Lower leg skin (tissue), 4 donors: Measurements from ENCODE around the gene LPA. TPM values are rescaled to one million over a fixed set of nuclear protein-coding genes. Genes with fewer than 3 reads are reported as not detected.
"Not testable (repeated sequence)": the region's sequence is repeated elsewhere in the genome, so short reads cannot be mapped to it uniquely, and the experiment has no call there.

ENCODE experiments used
- DNase-seq, 2 donors: peaks; one replicate each; pipeline ENCODE4 v3.0.0-alpha.2; 2019; ENCODE audit warnings: low spot score in 2 of 2
- H3K4me3 ChIP-seq: fragments of 200-600 bp; sonication (generic); 2 replicates; pipeline ENCODE4 v1.5.1; 2017; ENCODE audit warnings: mild to moderate bottlenecking, low read depth; ENCODE audit not compliant: poor library complexity, severe bottlenecking
- POLR2A ChIP-seq, 2 donors: fragments of 450-650 bp; IDR thresholded peaks; one replicate each; pipeline ENCODE4 v1.6.1; 2016 to 2017; ENCODE audit warnings: antibody characterized with exemption in 2 of 2, mild to moderate bottlenecking in 1 of 2, moderate library complexity in 1 of 2
- WGBS, 2 donors: methylation state at CpG; one replicate each; pipeline ENCODE4 v1.1.5; 2018; 5-methylcytosine and 5-hydroxymethylcytosine counted together
- intact Hi-C: fragments of 100-400 bp; cut with DNase I; formaldehyde crosslinking; loops from one replicate; pipeline ENCODE4 v1.15.0; 2023; ENCODE audit warnings: low total_unique reads
- total RNA-seq, 4 donors: library from RNA; depleted of rRNA; stranded (reverse); fragments of >200 nt; gene quantifications; one replicate each; pipeline ENCODE4 v1.1.0, GENCODE V29; 2016
- TF ChIP-seq, protein P1 (sequence below), 3 donors: fragments of 450-650 bp; IDR thresholded peaks; one replicate each; pipeline ENCODE4 v1.5.1; 2016; ENCODE audit warnings: antibody characterized with exemption in 3 of 3, mild to moderate bottlenecking in 3 of 3, moderate library complexity in 2 of 3

LPA gene
- total RNA-seq, 4 donors from 2014 or later = not detected

- 20 to 31% methylated on average over 3 of the region's 3 CpGs for WGBS, 2 donors
- TF ChIP-seq, protein P1, sequence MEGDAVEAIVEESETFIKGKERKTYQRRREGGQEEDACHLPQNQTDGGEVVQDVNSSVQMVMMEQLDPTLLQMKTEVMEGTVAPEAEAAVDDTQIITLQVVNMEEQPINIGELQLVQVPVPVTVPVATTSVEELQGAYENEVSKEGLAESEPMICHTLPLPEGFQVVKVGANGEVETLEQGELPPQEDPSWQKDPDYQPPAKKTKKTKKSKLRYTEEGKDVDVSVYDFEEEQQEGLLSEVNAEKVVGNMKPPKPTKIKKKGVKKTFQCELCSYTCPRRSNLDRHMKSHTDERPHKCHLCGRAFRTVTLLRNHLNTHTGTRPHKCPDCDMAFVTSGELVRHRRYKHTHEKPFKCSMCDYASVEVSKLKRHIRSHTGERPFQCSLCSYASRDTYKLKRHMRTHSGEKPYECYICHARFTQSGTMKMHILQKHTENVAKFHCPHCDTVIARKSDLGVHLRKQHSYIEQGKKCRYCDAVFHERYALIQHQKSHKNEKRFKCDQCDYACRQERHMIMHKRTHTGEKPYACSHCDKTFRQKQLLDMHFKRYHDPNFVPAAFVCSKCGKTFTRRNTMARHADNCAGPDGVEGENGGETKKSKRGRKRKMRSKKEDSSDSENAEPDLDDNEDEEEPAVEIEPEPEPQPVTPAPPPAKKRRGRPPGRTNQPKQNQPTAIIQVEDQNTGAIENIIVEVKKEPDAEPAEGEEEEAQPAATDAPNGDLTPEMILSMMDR (IDR thresholded peaks at IDR 0.05) = no peak
- TF ChIP-seq POLR2A (IDR thresholded peaks at IDR 0.05) = no peak
- no peak overlapping the region for H3K4me3 ChIP-seq
- intact Hi-C loops = no loop called here
- no peak for DNase-seq
These were observed 1.6 kb downstream of the LPA start for GRCh38 chr6:160662429-160662828.

GRCh38 chr6:160661216-160661615 lies 2.9 kb downstream of the LPA start:
- intact Hi-C loops = no loop called here
- no peak overlapping the region for H3K4me3 ChIP-seq

DNA sequence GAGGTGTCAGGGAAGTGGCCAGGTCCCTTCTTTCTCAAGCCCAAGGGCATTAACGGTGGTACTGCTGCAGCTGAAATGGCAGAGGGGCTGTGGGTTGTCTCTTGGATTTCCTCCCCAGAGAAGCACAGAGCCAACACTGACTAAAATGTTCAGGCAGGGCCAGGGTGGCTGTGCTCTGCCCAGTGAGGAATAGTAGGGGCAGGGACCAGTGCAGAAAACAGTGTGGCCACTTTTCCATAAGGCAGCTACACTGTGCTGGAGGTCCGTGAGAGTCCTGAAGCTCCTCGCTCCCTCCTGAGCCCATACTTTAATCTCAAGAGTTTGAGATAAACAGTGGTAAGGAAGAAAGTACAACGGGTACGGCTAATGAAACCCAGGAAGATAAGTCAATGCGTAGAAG lies 4.5 kb downstream of the LPA start:
- intact Hi-C loops = no loop called here
- no peak for DNase-seq
- WGBS, 2 donors = 77 to 89% methylated on average over 6 of the region's 6 CpGs
- TF ChIP-seq POLR2A (IDR thresholded peaks at IDR 0.05) = no peak
- TF ChIP-seq, protein P1 (IDR thresholded peaks at IDR 0.05) = no peak
- H3K4me3 ChIP-seq = no peak overlapping the region

More at GRCh38 chr6:160661216-160661615, 2.9 kb downstream of the LPA start:
- whole genome bisulfite sequencing, 2 donors = 62 to 88% methylated on average over 3 of the region's 3 CpGs
- DNase-seq = no peak
- no peak for TF ChIP-seq POLR2A (IDR thresholded peaks at IDR 0.05)
- TF ChIP-seq, protein P1 (IDR thresholded peaks at IDR 0.05) = no peak

DNA sequence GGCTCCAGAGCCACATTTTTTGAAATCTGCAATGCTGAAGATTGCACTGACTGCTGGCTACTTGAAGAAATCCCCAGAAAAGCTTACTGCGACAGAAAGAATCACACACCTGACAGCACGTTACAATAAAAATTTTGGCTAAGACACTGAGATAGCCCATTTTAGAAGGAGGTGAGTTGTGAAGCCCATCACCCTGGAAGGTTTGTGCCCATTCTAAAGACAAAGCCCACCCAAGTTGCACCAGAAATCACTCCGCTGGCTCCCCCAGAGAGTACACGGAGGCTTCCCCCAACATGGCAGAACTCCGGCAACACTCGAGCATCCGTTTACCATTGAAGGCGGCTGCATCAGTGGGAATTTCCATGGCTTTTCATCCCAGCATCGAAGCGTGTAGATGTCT lies 29.4 kb downstream of the LPA start:
- no peak for DNase-seq
- WGBS, 2 donors = 90 to 93% methylated on average over 10 of the region's 10 CpGs
- intact Hi-C loops = no loop called here
- H3K4me3 ChIP-seq = no peak overlapping the region
- TF ChIP-seq POLR2A (IDR thresholded peaks at IDR 0.05) = no peak
- TF ChIP-seq, protein P1 (IDR thresholded peaks at IDR 0.05) = no peak

DNA sequence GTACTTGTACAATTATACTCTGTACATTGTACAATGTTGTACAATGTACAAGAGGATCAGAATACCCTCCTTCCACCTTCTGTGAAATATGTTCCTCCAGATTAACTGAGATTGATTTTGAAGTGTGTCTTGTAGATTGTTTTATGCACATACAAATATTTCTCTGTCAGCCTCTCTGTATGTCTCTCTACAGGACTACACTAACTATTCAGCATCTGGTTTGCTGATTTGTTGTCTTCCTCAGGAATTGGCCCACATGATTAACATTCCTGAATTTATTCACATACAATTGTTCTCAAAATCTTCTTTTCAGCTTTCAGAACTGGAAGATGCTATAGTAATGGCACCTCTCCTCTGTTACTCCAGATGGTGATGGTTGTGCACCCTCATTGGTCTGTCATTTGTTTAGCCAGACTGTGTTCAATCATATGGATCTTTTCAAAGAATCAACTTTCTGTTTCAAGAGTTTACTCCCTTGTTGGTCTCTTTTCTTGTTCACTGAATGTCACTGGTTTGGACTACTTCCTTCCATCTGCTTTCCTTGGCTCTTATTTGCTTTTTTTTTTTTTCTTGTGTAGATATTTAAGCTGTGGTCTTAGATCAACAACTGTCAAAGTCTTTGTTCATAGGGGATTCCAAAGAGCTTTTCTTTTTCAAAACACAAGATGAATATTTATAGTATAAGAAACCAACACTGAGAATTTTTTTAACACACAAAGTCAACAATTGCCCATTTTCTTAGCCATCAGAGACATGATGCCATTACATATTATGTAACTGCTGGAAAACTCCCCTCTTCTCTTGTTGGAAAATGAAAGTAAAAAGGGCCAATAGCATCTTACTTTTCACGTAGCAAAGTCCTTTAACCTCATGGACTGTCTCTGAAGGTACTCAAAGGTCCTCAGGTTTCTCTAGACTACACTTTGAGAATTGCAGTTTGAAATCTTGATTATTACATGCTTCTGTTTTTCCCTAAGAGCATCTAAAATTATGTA lies 67.9 kb downstream of the LPA start:
- intact Hi-C loops = no loop called here
- 51 to 63% methylated on average over 1 of the region's 1 CpG for WGBS, 2 donors
- no peak for DNase-seq
- no peak overlapping the region for H3K4me3 ChIP-seq
- TF ChIP-seq, protein P1 (IDR thresholded peaks at IDR 0.05) = no peak
- TF ChIP-seq POLR2A (IDR thresholded peaks at IDR 0.05) = no peak

DNA sequence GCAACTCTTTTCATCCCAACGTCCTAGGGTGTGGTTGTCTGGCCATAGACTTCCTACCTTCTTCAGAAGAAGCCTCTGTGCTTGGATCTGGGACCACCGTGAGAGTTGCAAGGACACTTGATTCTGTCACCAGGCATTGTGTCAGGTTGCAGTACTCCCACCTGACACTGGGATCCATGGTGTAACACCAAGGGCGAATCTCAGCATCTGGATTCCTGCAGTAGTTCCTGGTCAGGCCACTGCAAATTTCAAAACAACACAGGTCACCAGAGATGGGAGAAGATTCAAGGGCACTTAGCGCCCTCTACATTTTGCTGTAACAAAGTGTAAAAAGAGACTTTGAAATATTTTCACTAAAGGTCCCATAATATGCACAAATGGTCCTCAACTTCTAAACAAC lies 68.8 kb downstream of the LPA start:
- WGBS, 2 donors = 52 to 58% methylated on average over 4 of the region's 4 CpGs
- H3K4me3 ChIP-seq, DNase-seq, intact Hi-C loops: not testable (repeated sequence)
